Measurements from ENCODE around the gene CHORDC1. TPM values are rescaled to one million over a fixed set of nuclear protein-coding genes. Genes with fewer than 3 reads are reported as not detected.

Gene CHORDC1
- total RNA-seq, 1 experiment from 2014 or later = 95.6 TPM

- H3K9me3 ChIP-seq (ENCODE audit: control insufficient read depth in 1 of 2, insufficient read depth in 1 of 2, low read depth in 1 of 2, low read length in 2 of 2) = no peaks in the 10 kb centered on the region
- ChIA-PET POLR2A (interaction anchor here (1.1 kb wide), 1 partner anchor 10 kb away, joined by 3 read pairs; no protein-coding TSS in a partner anchor), CTCF (no interaction called here), RAD21 (ENCODE audit: low non-redundant PET in 1 of 2, low total read pairs in 2 of 2, uncharacterized antibody in 2 of 2, unreplicated experiment in 2 of 2) (no interaction called here)
- no peak for ATAC-seq
- no peak for TF ChIP-seq REST (IDR thresholded peaks at IDR 0.05; ENCODE audit: low read depth)
- TF ChIP-seq POLR2A (IDR thresholded peaks at IDR 0.05; ENCODE audit: borderline replicate concordance, extremely low read depth, insufficient read depth, insufficient read length) = no peak
- TF ChIP-seq EGR1 (IDR thresholded peaks at IDR 0.05; ENCODE audit: low read depth) = no peak
- no peak for TF ChIP-seq ZNF274 (IDR thresholded peaks at IDR 0.05; ENCODE audit: low read depth, low read length)
- no peak for TF ChIP-seq FOSL1 (IDR thresholded peaks at IDR 0.05; ENCODE audit: low read depth)
- no peak for TF ChIP-seq SIN3A (IDR thresholded peaks at IDR 0.05; ENCODE audit: low read depth)
- no peak for TF ChIP-seq TCF7L2 (IDR thresholded peaks at IDR 0.05; ENCODE audit: borderline replicate concordance, extremely low read depth, insufficient read depth, insufficient read length)
- no peak for TF ChIP-seq ZBTB33 (IDR thresholded peaks at IDR 0.05; ENCODE audit: extremely low read depth, insufficient replicate concordance, low read length)
- no peak for TF ChIP-seq CEBPB (IDR thresholded peaks at IDR 0.05; ENCODE audit: low read depth)
- no peak for TF ChIP-seq RAD21 (IDR thresholded peaks at IDR 0.05; ENCODE audit: low read depth)
- no peak overlapping the region for H3K4me2 ChIP-seq (ENCODE audit: low read length)
- no TSS peak for BruUV-seq (replicated peaks)
- no peaks in the 10 kb centered on the region for H3K27me3 ChIP-seq (ENCODE audit: insufficient read depth, low read length)
- no peaks in the 10 kb centered on the region for H3K79me2 ChIP-seq (ENCODE audit: insufficient read depth, low read length)
- no peak for DNase-seq (ENCODE audit: low read depth, low spot score)
- H4K20me1 ChIP-seq (ENCODE audit: insufficient read depth) = no peaks in the 10 kb centered on the region
- H3K36me3 ChIP-seq (ENCODE audit: control insufficient read depth in 1 of 2, insufficient read depth in 2 of 2, low read length in 2 of 2) = no peaks in the 10 kb centered on the region
- no peaks in the 10 kb centered on the region for H3K9me2 ChIP-seq (ENCODE audit: insufficient read depth)
- H3K9ac ChIP-seq (ENCODE audit: low read length) = no peak overlapping the region
- H3K4me1 ChIP-seq (ENCODE audit: control insufficient read depth in 1 of 2, insufficient read depth in 2 of 2, low read length in 2 of 2) = no peaks in the 10 kb centered on the region
- no peak overlapping the region for H3K4me3 ChIP-seq (replicated peaks in 1 of 2; ENCODE audit: low read depth in 1 of 2, low read length in 2 of 2)
- H2AFZ ChIP-seq (ENCODE audit: low read depth, low read length, poor library complexity, severe bottlenecking) = no peak overlapping the region
- no peak overlapping the region for H3K27ac ChIP-seq (ENCODE audit: low read depth, low read length)
- intact Hi-C loops (cut with micrococcal nuclease) = no loop called here
These were observed 20.7 kb upstream of the CHORDC1 start for GRCh38 chr11:90243534-90243933.

All from HCT116 (cell line).